GM10266 (cell line): ENCODE data around the gene GUSB.
"Not testable (repeated sequence)": the region's sequence is repeated elsewhere in the genome, so short reads cannot be mapped to it uniquely, and the experiment has no call there.

Experiments used
- DNase-seq: peaks from one replicate; pipeline ENCODE4 v3.0.0; 2012; ENCODE audit errors: extremely low spot score
- TF ChIP-seq, protein P1 (sequence below): IDR thresholded peaks from 2 replicates; pipeline ENCODE4 v1.5.1; 2012; ENCODE audit warnings: mild to moderate bottlenecking, low read depth; ENCODE audit not compliant: control insufficient read depth, insufficient read depth; ENCODE audit errors: missing control alignments

Gene GUSB

GRCh38 chr7:65992526-65992925, 10.5 kb upstream of the GUSB start:
- no peak for DNase-seq
- TF ChIP-seq, protein P1, sequence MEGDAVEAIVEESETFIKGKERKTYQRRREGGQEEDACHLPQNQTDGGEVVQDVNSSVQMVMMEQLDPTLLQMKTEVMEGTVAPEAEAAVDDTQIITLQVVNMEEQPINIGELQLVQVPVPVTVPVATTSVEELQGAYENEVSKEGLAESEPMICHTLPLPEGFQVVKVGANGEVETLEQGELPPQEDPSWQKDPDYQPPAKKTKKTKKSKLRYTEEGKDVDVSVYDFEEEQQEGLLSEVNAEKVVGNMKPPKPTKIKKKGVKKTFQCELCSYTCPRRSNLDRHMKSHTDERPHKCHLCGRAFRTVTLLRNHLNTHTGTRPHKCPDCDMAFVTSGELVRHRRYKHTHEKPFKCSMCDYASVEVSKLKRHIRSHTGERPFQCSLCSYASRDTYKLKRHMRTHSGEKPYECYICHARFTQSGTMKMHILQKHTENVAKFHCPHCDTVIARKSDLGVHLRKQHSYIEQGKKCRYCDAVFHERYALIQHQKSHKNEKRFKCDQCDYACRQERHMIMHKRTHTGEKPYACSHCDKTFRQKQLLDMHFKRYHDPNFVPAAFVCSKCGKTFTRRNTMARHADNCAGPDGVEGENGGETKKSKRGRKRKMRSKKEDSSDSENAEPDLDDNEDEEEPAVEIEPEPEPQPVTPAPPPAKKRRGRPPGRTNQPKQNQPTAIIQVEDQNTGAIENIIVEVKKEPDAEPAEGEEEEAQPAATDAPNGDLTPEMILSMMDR: no peak

GRCh38 chr7:65991829-65992228, 9.8 kb upstream of the GUSB start:
- not testable (repeated sequence) for DNase-seq

DNA sequence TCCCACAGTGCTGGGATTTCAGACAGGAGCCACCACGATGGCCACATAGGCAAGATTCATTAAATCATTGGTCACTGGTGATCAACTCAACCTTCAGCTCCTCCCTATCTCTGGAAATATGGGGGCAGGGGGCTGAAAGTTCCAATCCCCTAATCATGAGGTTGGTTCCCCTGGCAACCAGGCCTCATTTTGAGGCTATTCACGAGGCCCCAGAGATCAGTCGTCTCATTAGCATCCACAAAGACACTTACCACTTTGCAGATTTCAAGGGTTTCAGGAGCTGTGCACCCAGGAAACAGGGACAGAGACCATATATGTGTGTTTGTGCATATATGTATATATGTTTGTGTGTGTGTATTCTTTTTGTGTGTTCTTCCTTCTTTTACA, 7.7 kb upstream of the GUSB start:
- no peak for DNase-seq
- TF ChIP-seq, protein P1: no peak

DNA sequence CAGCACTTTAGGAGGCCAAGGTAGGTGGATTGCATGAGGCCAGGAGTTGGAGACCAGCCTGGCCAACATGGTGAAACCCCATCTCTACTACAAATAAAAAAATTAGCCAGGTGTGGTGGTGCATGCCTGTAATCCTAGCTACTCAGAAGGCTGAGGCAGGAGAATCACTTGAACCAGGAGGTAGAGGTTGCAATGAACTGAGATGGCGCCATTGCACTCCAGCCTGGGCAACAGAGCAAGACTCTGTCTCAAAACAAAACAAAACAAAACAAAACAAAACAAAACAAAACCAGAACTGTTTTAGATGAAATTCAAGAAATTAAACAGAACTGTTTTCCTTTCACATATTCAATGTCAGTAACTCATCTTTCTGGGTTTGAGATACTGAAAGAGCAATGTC, 6.5 kb upstream of the GUSB start:
- DNase-seq: not testable (repeated sequence)

GRCh38 chr7:65988084-65988483, 6.1 kb upstream of the GUSB start:
- TF ChIP-seq, protein P1: no peak
- DNase-seq: no peak

GRCh38 chr7:65983965-65984658, 2.1 kb upstream of the GUSB start:
- TF ChIP-seq, protein P1: no peak
- DNase-seq: no peak

DNA sequence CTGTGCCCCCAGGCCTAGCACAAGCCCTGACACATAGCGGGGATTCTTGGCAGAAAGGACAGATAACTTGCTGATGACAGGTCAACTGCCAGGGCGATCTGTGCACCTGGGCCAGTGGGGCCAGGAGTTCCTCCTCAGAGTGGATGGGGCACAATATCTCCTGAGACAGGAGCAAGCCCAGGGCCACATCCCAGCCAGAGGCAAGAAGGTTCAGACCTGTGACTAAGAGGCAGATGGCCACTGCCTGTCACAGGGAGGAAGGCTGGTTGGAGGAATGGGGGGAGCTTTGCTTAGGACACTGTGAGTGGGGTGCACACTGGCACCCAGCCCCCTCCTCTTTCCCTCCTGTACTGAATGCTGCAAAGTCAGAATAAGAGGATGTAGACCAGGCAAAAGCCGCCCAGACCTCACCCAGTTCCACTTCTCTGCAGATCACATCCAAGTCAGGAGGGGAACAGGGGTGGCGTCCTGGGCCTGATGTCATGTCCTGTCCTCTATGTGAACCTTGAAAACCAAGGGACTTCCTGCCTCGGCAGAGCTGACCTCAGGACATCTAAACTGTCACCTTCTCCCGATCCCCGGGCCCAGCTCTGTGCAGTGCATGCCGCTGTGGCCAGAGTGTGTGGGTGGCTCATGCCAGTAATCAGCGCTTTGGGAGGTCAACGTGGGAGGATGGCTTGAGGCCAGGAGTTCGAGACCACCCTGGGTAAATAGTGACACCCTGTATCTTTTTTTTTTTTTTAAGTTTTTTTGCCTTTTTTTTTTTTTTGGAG, 1.3 kb downstream of the GUSB start:
- DNase-seq: peak; percentile 89
- TF ChIP-seq, protein P1: no peak

DNA sequence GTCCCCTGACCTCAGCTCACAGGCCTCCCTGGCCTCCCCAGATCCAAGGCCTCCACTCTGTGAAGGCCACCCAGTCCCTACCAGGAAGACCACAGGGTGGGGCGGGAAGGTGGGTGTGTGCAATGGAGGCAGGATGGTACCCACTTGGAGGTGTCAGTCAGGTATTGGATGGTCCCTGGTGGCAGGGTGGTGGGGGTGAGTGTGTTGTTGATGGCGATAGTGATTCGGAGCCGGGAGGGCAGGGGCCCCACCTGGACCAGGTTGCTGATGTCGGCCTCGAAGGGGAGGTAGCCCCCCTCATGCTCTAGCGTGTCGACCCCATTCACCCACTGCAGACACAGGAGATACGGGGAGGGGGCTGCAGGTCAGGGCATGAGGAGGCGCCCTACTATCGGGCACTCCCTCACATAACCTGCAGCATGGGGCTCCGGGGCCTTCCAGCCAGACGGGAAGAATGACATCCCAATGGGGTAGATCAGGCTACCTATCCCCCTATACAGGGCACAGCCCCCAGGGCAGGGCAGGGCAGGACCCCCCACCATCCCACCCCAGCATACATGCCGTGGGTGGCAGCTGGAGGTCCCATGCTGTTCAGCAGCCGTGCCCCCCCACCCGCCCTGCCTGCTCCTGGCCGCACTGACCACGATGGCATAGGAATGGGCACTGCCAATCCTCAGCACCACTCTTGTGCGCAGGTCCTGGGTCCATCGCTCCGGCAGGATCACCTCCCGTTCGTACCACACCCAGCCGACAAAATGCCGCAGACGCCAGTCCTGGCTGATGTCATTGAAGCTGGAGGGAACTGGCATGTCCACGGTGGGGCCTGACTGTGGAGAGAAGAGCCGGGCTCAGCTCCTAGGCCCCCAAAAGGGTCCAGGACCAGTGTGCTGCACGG, 2.2 kb downstream of the GUSB start:
- TF ChIP-seq, protein P1: no peak

More for the DNA sequence above, 2.2 kb downstream of the GUSB start:
- DNase-seq: peak; percentile 1
